SK-N-SH (cell line): Measurements from ENCODE around the gene FAM174B. TPM values are rescaled to one million over a fixed set of nuclear protein-coding genes. Genes with fewer than 3 reads are reported as not detected.

Source experiments
- CTCF ChIA-PET: fragments of 300-600, 350-600 bp; formaldehyde crosslinking; extraction: SDS; loops from one replicate; lab custom pipeline; 2021; lab: Yijun Ruan, JAX
- POLR2A ChIA-PET: fragments of 350-600 bp; sonication (Branson Sonifier 250); formaldehyde crosslinking; extraction: SDS; loops from one replicate; lab custom pipeline; 2020; ENCODE audit warnings: antibody characterized with exemption, inconsistent platforms; lab: Yijun Ruan, JAX
- DNase-seq: peaks from one replicate; pipeline ENCODE4 v3.0.0; 2012
- H2AFZ ChIP-seq: fragments of 200-600 bp; sonication (generic); 2 replicates; pipeline ENCODE4 v1.8.1; 2016; ENCODE audit warnings: antibody characterized with exemption, mild to moderate bottlenecking, low read depth
- H3F3A ChIP-seq: fragments of 200-600 bp; sonication (generic); replicated peaks from 2 replicates; pipeline ENCODE3; 2016; ENCODE audit warnings: antibody characterized with exemption, mild to moderate bottlenecking; ENCODE audit not compliant: insufficient read depth
- H3K27ac ChIP-seq, 2 experiments: fragments of 200-500 bp in 1 of 2; fragments of 200-600 bp in 1 of 2; sonication (Bioruptor generic) in 1 of 2; sonication (generic), shearing (Covaris generic) in 1 of 2; 2 replicates each; pipeline versions ENCODE4 v1.5.1 to v1.6.1; 2014 to 2016; ENCODE audit warnings: low read depth in 2 of 2, inconsistent platforms in 1 of 2, low read length in 1 of 2, mild to moderate bottlenecking in 1 of 2, mixed read lengths in 1 of 2
- H3K27me3 ChIP-seq: fragments of 200-600 bp; sonication (generic), shearing (Covaris generic); 2 replicates; pipeline ENCODE4 v1.6.1; 2016; ENCODE audit warnings: mixed run types; ENCODE audit not compliant: insufficient read depth
- H3K36me3 ChIP-seq, 2 experiments: fragments of 200-500 bp in 1 of 2; fragments of 200-600 bp in 1 of 2; sonication (Bioruptor generic) in 1 of 2; sonication (generic) in 1 of 2; replicated peaks in 1 of 2; 2 replicates each; pipeline versions ENCODE3 to v1.5.1; 2014 to 2016; ENCODE audit warnings: low read length in 1 of 2, mild to moderate bottlenecking in 1 of 2; ENCODE audit not compliant: insufficient read depth in 2 of 2, control insufficient read depth in 1 of 2
- H3K4me1 ChIP-seq, 2 experiments: fragments of 200-500 bp in 1 of 2; fragments of 200-600 bp in 1 of 2; sonication (Bioruptor generic) in 1 of 2; sonication (generic), shearing (Covaris generic) in 1 of 2; 2 replicates each; pipeline versions ENCODE4 v1.5.1 to v1.6.1; 2014 to 2016; ENCODE audit warnings: low read depth in 1 of 2, low read length in 1 of 2, mixed run types in 1 of 2; ENCODE audit not compliant: insufficient read depth in 2 of 2, control insufficient read depth in 1 of 2
- H3K4me2 ChIP-seq: fragments of 200-600 bp; sonication (generic), shearing (Covaris generic); 2 replicates; pipeline ENCODE4 v1.6.1; 2017; ENCODE audit warnings: mixed run types
- H3K4me3 ChIP-seq, 2 experiments: fragments of 200-500 bp in 1 of 2; fragments of 200-600 bp in 1 of 2; sonication (Bioruptor generic) in 1 of 2; sonication (generic), shearing (Covaris generic) in 1 of 2; 2 replicates each; pipeline versions ENCODE4 v1.5.1 to v1.8.1; 2014 to 2016; ENCODE audit warnings: low read depth in 2 of 2, inconsistent platforms in 1 of 2, low read length in 1 of 2, mild to moderate bottlenecking in 1 of 2, mixed read lengths in 1 of 2, moderate library complexity in 1 of 2
- H3K79me2 ChIP-seq: fragments of 200-600 bp; sonication (generic); 2 replicates; pipeline ENCODE4 v1.8.1; 2017; ENCODE audit warnings: mild to moderate bottlenecking; ENCODE audit not compliant: insufficient read depth
- H3K9ac ChIP-seq: fragments of 200-600 bp; sonication (generic); 2 replicates; pipeline ENCODE4 v1.6.1; 2017; ENCODE audit warnings: mixed run types
- H3K9me2 ChIP-seq: fragments of 200-600 bp; sonication (generic); 2 replicates; pipeline ENCODE4 v1.6.1; 2017; ENCODE audit warnings: mixed run types
- H3K9me3 ChIP-seq: fragments of 200-600 bp; sonication (generic); 2 replicates; pipeline ENCODE4 v1.6.1; 2017; ENCODE audit warnings: mixed run types, mild to moderate bottlenecking, moderate library complexity
- H4K20me1 ChIP-seq: fragments of 200-600 bp; sonication (generic); 2 replicates; pipeline ENCODE4 v1.6.1; 2017; ENCODE audit warnings: mild to moderate bottlenecking, mixed run types; ENCODE audit not compliant: insufficient read depth
- CHD2 ChIP-seq: fragments of 150-350 bp; IDR thresholded peaks from 2 replicates; pipeline ENCODE4 v1.6.1; 2018; ENCODE audit warnings: low read length; ENCODE audit not compliant: partially characterized antibody
- CTCF ChIP-seq: fragments of 200-600 bp; sonication (generic); IDR thresholded peaks from 2 replicates; pipeline ENCODE4 v1.6.1; 2017; ENCODE audit warnings: antibody characterized with exemption, mild to moderate bottlenecking, moderate library complexity
- GATA2 ChIP-seq: sonication (generic); formaldehyde crosslinking; IDR thresholded peaks from 2 replicates; pipeline ENCODE4 v1.5.0; 2020; ENCODE audit warnings: mild to moderate bottlenecking, missing genetic modification reagents
- NRF1 ChIP-seq: IDR thresholded peaks from 2 replicates; pipeline ENCODE4 v1.6.1; 2012; ENCODE audit warnings: low read depth, mild to moderate bottlenecking, low read length
- PBX3 ChIP-seq: IDR thresholded peaks from 2 replicates; pipeline ENCODE4; 2012
- RCOR1 ChIP-seq: fragments of 150-350 bp; IDR thresholded peaks from 2 replicates; pipeline ENCODE4 v1.6.1; 2017; ENCODE audit warnings: antibody characterized with exemption, low read length
- WGBS: methylation state at CpG from one replicate; pipeline ENCODE4 v1.1.6; 2017; ENCODE audit warnings: low lambda C conversion rate; 5-methylcytosine and 5-hydroxymethylcytosine counted together
- polyA plus RNA-seq, 3 experiments: library from polyadenylated mRNA; depleted of rRNA; stranded (reverse); fragments of >200 nt; gene quantifications; 2 replicates each; pipeline ENCODE4 v1.2.3, GENCODE V29; 2012

Gene FAM174B
- 0.18 and 0.30 TPM in 2 replicates for polyA plus RNA-seq (2012; rRNA removed)
- 0.12 and 0.16 TPM in 2 replicates for polyA plus RNA-seq (2012; cell fraction: cytosol; rRNA removed)
- 0.05 and 0.74 TPM in 2 replicates for polyA plus RNA-seq (2012; cell fraction: nucleus; rRNA removed)

- Histone ChIP-seq H3K27me3 (no peaks in the 10 kb centered on the region), H3F3A (no peaks in the 10 kb centered on the region), H3K4me2 (no peak within 1 kb of the TSS), H3K9me3 (no peaks in the 10 kb centered on the region), H3K9me2 (no peaks in the 10 kb centered on the region), H4K20me1 (no peaks in the 10 kb centered on the region), H2AFZ (no peak within 1 kb of the TSS), H3K9ac (no peak within 1 kb of the TSS), H3K36me3 (no peaks in the 10 kb centered on the region), H3K4me3 (peak within 1 kb of the TSS; percentile 29 to 46; a peak in 2 of 4 replicates), H3K4me1 (peaks cover 0 to 3% of the 10 kb centered on the region in 2 experiments; a peak in 1 of 4 replicates), H3K79me2 (no peaks in the 10 kb centered on the region), H3K27ac (no peak within 1 kb of the TSS)
- ChIA-PET POLR2A (interaction anchor here (1.6 kb wide), 1 partner anchor 17 kb away, joined by 6 read pairs; no protein-coding TSS in a partner anchor), CTCF (interaction anchor here (0.7 to 1.6 kb wide), 6 partner anchors 10 to 142 kb away, joined by 3 to 5 read pairs (median 3); no protein-coding TSS in a partner anchor)
- peak; percentile 92 for DNase-seq
- 16% methylated on average over 7 of the region's 100 CpGs for WGBS
- TF ChIP-seq NRF1 (0 out of 2 replicates have a peak, but pooled peaks have one; percentile 6), CHD2 (no peak)
These were observed at the start of gene FAM174B for GRCh38 chr15:92655178-92655995. Gene FAM174B, minus strand, starts transcription at chr15:92655775.

GRCh38 chr15:92696096-92696495 is 40.5 kb upstream of the FAM174B start:
- Histone ChIP-seq H3K9me3 (no peaks in the 10 kb centered on the region), H3K4me2 (no peak overlapping the region), H3K36me3 (no peaks in the 10 kb centered on the region), H3K27me3 (no peaks in the 10 kb centered on the region), H3F3A (no peaks in the 10 kb centered on the region), H3K79me2 (no peaks in the 10 kb centered on the region), H3K27ac (no peak overlapping the region), H3K4me1 (peaks cover 0 to 11% of the 10 kb centered on the region in 2 experiments; a peak in 2 of 4 replicates), H2AFZ (no peak overlapping the region), H3K9ac (no peak overlapping the region), H4K20me1 (no peaks in the 10 kb centered on the region), H3K4me3 (no peak overlapping the region), H3K9me2 (no peaks in the 10 kb centered on the region)
- no peak for DNase-seq
- ChIA-PET CTCF (interaction anchor here (1.2 kb wide), 1 partner anchor 19 kb away, joined by 4 read pairs; no protein-coding TSS in a partner anchor), POLR2A (interaction anchor here (0.6 to 1.0 kb wide), 2 partner anchors 12 to 19 kb away, joined by 3 read pairs; no protein-coding TSS in a partner anchor)
- TF ChIP-seq PBX3: no peak
- 0 out of 2 replicates have a peak, but pooled peaks have one; percentile 15 for TF ChIP-seq RCOR1
- TF ChIP-seq GATA2 (CRISPR knock-in tag): 0 out of 2 replicates have a peak, but pooled peaks have one; percentile 10
- no peak for TF ChIP-seq CTCF
- 16% methylated on average over 5 of the region's 5 CpGs for WGBS
